OCI-LY3 (cell line): ENCODE measurements around the gene MGA.

Source experiments
- H2AFZ ChIP-seq: fragments of 200-600, 300-600 bp; shearing (Covaris generic); 2 replicates; pipeline ENCODE4 v1.6.0; 2014; ENCODE audit warnings: antibody characterized with exemption, low read depth, low read length
- H3K27ac ChIP-seq: fragments of 200-600, 300-600 bp; sonication (generic); 2 replicates; pipeline ENCODE4 v1.5.1; 2014; ENCODE audit warnings: mild to moderate bottlenecking, low read length, moderate library complexity, mixed read lengths
- H3K27me3 ChIP-seq: fragments of 200-600, 300-600 bp; sonication (generic); 2 replicates; pipeline ENCODE4 v1.6.1; 2014; ENCODE audit warnings: low read depth, low read length, mixed read lengths
- H3K36me3 ChIP-seq: fragments of 200-600, 300-600 bp; sonication (generic); replicated peaks from 2 replicates; pipeline ENCODE3; 2014; ENCODE audit warnings: low read depth, low read length, mixed read lengths
- H3K4me1 ChIP-seq: fragments of 300-600, 200-600 bp; sonication (generic); 2 replicates; pipeline ENCODE4 v1.6.1; 2014; ENCODE audit warnings: low read length, mixed read lengths
- H3K4me2 ChIP-seq: fragments of 200-600, 300-600 bp; sonication (generic); 2 replicates; pipeline ENCODE4 v1.6.1; 2014; ENCODE audit warnings: low read length, mixed read lengths
- H3K4me3 ChIP-seq: fragments of 300-600, 200-600 bp; sonication (generic); 2 replicates; pipeline ENCODE4 v1.5.1; 2014; ENCODE audit warnings: antibody characterized with exemption, mild to moderate bottlenecking, low read length, moderate library complexity
- H3K79me2 ChIP-seq: fragments of 300-600, 200-600 bp; shearing (Covaris generic); 2 replicates; pipeline ENCODE4 v1.6.1; 2014; ENCODE audit warnings: mild to moderate bottlenecking, low read length, mixed read lengths
- H3K9ac ChIP-seq: fragments of 300-600, 200-600 bp; shearing (Covaris generic); 2 replicates; pipeline ENCODE4 v1.6.0; 2014; ENCODE audit warnings: mild to moderate bottlenecking, low read length, moderate library complexity
- H3K9me3 ChIP-seq: fragments of 200-600, 300-600 bp; shearing (Covaris generic); 2 replicates; pipeline ENCODE4 v1.6.1; 2014; ENCODE audit warnings: low read length, mixed read lengths; ENCODE audit not compliant: insufficient read depth
- H4K20me1 ChIP-seq: fragments of 200-600, 300-600 bp; sonication (generic); 2 replicates; pipeline ENCODE4 v1.6.1; 2016; ENCODE audit warnings: low read length, mixed read lengths; ENCODE audit not compliant: insufficient read depth
- CTCF ChIP-seq: fragments of 200-600, 300-600 bp; sonication (generic); IDR thresholded peaks from 2 replicates; pipeline ENCODE4 v1.5.1; 2014; ENCODE audit warnings: antibody characterized with exemption, low read length, low read depth
- EZH2phosphoT487 ChIP-seq: fragments of 200-600 bp; shearing (Covaris generic); IDR thresholded peaks from 2 replicates; pipeline ENCODE4 v1.6.1; 2018; ENCODE audit warnings: antibody characterized with exemption, mixed run types, low read depth

Gene MGA

DNA sequence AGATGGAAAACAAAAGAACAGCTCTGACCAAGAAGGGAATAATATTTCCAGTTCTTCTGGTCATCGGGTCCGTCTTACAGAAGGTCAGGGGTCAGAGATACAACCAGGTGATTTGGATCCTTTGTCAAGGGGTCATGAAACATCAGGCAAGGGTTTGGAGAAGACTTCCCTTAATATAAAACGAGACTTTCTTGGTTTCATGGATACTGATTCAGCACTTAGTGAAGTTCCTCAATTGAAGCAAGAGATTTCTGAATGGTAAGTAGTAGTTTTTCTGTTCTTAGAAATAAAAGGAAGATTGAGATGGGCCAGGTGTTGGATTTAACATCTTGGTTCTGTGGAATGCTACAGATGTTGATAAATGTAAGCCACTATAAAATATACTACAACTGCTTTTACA is 9.5 kb downstream of the MGA start:
- H4K20me1 ChIP-seq = peaks cover 38% of the 10 kb centered on the region

GRCh38 chr15:41671656-41672648 is 11.7 kb downstream of the MGA start:
- no peak overlapping the region for H3K4me3 ChIP-seq
- H3K4me1 ChIP-seq = no peaks in the 10 kb centered on the region
- H3K9ac ChIP-seq = no peak overlapping the region
- H3K36me3 ChIP-seq = peaks cover 30% of the 10 kb centered on the region
- no peak overlapping the region for H3K4me2 ChIP-seq
- no peak overlapping the region for H2AFZ ChIP-seq
- H4K20me1 ChIP-seq = peaks cover 39% of the 10 kb centered on the region
- no peak for TF ChIP-seq CTCF
- TF ChIP-seq EZH2phosphoT487 = no peak
- no peaks in the 10 kb centered on the region for H3K9me3 ChIP-seq
- H3K27me3 ChIP-seq = no peaks in the 10 kb centered on the region
- peaks cover 94% of the 10 kb centered on the region for H3K79me2 ChIP-seq
- no peak overlapping the region for H3K27ac ChIP-seq

More for the DNA sequence above, 9.5 kb downstream of the MGA start:
- H3K27ac ChIP-seq = no peak overlapping the region
- no peak overlapping the region for H3K4me2 ChIP-seq
- no peaks in the 10 kb centered on the region for H3K9me3 ChIP-seq
- peaks cover 20% of the 10 kb centered on the region for H3K36me3 ChIP-seq
- no peak overlapping the region for H3K9ac ChIP-seq
- H3K79me2 ChIP-seq = peaks cover 94% of the 10 kb centered on the region
- H3K27me3 ChIP-seq = no peaks in the 10 kb centered on the region
- H3K4me1 ChIP-seq = no peaks in the 10 kb centered on the region
- TF ChIP-seq CTCF (no peak), EZH2phosphoT487 (no peak)
- no peak overlapping the region for H3K4me3 ChIP-seq
- H2AFZ ChIP-seq = no peak overlapping the region

DNA sequence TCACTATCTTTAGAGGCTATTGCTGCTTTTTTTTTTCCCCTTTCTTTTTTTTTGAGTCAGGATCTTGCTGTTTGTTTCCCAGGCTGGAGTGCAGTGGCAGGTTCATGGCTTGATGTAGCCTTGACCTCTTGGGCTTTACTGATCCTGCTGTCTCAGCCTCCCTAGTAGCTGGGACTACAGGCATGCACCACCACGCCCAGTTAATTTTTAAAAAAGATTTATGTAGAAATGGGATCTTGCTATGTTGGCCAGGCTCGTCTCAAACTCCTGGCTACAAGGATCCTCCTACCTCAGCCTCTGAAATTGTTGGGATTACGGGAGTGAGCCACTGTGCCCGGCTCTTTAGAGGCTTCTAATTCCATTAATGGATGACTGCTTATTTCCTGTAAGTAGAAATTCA is 15.1 kb downstream of the MGA start:
- Histone ChIP-seq H2AFZ (no peak overlapping the region), H3K4me1 (no peaks in the 10 kb centered on the region), H3K79me2 (peaks cover 94% of the 10 kb centered on the region), H3K4me3 (no peak overlapping the region), H3K27ac (no peak overlapping the region), H3K4me2 (no peak overlapping the region), H3K36me3 (peaks cover 13% of the 10 kb centered on the region), H3K27me3 (no peaks in the 10 kb centered on the region), H3K9me3 (no peaks in the 10 kb centered on the region), H4K20me1 (peaks cover 40% of the 10 kb centered on the region), H3K9ac (no peak overlapping the region)
- TF ChIP-seq CTCF (no peak), EZH2phosphoT487 (no peak)

DNA sequence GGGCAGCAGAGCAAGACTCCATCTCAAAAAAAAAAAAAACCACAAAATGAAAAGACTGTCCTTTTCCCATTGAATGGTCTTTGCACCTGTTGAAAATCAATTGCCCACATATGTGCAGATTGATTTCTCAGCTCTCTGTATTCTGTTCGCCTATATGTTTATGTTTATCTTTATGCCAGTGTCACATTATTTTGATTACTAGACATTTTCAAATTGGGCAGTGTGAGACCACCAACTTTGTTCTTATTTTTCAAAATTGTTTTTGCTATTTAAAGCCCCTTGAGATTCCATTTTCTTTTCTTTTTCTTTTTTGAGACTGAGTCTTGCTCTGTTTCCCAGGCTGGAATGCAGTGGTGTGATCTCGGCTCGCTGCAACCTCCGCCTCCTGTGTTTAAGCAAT is 18.5 kb downstream of the MGA start:
- H4K20me1 ChIP-seq = peaks cover 42% of the 10 kb centered on the region

More for the DNA sequence above, 18.5 kb downstream of the MGA start:
- Histone ChIP-seq H3K27me3 (no peaks in the 10 kb centered on the region), H3K79me2 (peaks cover 99% of the 10 kb centered on the region), H3K9me3 (no peaks in the 10 kb centered on the region), H3K4me2 (no peak overlapping the region), H2AFZ (no peak overlapping the region), H3K4me1 (no peaks in the 10 kb centered on the region), H3K27ac (no peak overlapping the region), H3K4me3 (no peak overlapping the region), H3K9ac (no peak overlapping the region), H3K36me3 (peaks cover 10% of the 10 kb centered on the region)
- TF ChIP-seq EZH2phosphoT487 (no peak), CTCF (no peak)
